ENCODE measurements around the gene SCNN1A.
A peak's percentile ranks its signal among the peaks of the same experiment; 100 is the strongest.
"Not testable (repeated sequence)": the region's sequence is repeated elsewhere in the genome, so short reads cannot be mapped to it uniquely, and the experiment has no call there.

SCNN1A gene

DNA sequence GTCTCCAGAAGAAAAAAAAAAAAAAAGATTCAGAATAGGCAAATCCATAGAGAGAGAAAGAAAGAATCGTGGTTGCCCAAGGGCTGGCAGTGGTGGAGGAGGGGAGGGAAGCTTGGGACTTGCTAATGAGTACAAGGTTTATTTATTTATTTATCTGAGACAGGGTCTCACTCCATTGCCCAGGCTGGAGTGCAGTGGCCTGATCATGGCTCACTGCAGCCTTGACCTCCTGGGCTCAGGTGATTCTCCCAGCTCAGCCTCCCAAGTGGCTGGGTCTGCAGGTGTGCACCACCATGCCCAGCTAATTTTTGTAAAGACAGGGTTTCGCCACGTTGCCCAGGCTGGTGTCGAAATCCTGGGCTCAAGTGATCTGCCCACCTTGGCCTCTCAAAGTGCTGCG, 23.7 kb downstream of the SCNN1A start:
- no peak for DNase-seq (ENCODE audit: low read depth in 3 of 3, low spot score in 1 of 3)

DNA sequence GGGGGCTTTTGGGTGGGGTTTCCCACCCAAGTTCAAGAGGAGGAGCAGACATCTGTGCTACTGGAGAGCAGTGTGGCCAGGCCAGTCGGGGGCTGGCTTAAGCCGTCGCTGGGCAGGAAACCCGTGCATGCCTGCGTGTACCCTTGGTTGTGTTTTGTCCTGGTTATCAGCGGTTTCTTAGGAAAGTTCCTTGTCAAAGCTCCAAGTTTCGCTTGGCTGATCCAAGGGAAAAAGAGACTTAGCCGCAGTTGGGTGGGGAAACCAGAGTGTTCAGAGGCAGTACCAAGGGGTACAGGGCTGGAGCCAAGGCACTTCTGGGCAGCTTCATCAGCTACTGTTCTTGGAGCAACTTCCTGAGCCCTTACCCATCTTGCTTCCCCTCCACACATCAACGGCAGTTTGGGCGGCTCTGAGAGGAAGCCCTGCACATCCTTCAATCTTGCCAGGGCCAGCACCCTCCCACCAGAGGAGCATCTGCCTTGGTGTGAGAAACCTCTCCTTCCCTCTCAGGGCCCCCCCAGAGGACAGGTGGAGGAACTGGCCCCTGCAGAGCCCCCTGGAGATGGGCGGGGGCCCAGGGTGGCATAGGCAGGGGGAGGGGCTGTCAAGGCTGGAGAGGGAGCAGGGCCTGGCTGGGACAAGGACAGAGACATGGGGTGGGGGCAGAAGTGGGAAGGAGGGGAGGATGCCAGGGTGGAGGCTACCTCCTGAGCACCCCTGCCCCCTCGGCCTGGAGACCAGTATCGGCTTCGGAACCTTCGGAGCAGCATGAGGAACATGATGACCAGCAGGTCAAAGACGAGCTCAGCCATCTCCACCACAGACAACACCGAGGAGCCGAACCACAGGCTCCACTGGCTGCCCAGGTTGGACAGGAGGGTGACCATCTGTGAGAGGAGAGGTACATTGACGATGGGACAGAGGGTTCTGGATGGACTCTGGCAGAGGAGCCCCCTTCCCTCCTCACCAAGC, 27.7 kb downstream of the SCNN1A start:
- no peak for DNase-seq (ENCODE audit: low read depth in 3 of 3, low spot score in 1 of 3)

DNA sequence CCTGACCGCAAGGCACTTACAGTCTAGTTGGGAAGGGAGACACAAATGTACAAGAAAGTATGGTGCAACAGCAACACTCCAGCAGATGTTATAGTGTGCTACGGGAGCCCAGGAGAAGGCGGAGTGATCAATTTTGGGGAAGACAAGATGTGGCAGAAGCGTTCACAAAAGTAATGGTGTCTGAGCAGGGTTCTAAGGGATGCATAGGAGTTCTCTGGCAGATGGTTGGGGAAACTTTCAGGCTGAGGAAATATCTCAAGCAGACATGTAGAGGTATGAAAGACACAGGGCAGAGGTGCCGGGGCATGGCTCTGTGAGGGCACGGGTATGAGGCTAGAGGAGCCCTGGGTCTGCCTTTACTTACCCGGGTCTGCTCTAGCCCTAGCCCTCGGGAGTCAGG, 28.4 kb downstream of the SCNN1A start:
- no peak for DNase-seq (ENCODE audit: low read depth in 3 of 3, low spot score in 1 of 3)

DNA sequence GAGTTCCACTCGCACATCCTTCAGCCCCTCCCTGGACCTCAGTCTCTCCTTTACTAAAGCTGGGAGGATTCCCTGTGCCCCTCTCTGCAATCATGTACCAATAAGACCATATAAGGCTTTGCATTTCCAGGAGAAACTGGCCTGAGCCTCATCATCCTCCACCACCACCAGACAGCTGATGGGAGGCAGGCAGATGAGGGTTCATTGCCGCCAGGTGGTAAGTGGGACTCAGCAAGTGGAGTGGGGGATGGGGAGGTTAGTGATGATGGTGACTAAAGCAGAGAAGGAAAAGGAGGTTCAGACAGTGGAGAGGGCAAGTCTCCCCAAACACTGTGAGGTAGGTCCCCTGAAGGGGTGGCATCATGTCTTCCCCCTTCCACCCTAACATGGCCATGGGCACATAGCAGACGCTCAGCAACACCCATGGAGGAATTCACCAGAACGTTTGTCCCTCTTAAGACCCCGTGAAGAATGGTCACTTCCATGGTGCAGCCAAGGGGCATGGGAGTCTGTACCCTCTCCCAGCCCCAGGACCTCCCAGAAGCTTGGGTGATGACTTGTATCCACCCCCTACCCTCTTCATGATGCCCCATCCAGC, 29.0 kb downstream of the SCNN1A start:
- no peak for DNase-seq (ENCODE audit: low read depth in 3 of 3, low spot score in 1 of 3)

DNA sequence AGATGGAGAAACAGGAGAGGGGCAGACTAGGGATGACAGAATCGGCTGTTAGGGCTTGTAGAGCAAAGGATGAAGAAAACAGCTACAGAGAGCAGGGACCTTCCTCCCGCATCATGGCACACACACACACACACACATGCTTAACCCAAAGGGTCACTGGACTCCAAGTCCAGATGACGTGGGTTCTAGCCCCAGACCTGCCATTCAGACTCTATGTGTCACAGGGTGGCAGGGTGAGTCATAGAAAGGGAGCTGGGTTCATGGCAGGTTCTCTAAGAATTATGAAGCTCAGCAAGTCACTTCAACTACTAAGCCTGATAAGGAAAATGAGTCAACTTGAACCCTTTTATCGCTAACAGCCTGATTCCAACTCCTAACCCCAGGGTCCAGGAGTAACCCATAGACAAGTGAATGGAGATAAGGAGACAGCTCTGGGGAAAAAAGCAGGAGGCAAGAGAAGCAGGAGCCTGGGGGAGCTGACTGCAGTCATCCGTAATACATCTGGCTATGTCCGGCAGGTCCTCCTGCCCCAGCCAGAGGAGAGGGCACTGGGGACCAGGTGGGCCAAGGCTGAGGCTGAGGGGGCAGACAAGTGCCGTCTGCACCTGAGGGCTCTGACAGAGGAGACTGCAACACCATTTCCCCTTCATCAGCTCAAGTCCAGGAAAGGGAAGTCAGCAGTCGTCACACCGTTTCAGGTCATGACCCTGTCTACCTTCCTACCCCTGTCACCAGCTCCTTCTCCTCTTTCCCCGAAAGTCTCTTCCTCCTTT, 29.9 kb downstream of the SCNN1A start:
- DNase-seq (ENCODE audit: low read depth in 3 of 3, low spot score in 1 of 3) = no peak

DNA sequence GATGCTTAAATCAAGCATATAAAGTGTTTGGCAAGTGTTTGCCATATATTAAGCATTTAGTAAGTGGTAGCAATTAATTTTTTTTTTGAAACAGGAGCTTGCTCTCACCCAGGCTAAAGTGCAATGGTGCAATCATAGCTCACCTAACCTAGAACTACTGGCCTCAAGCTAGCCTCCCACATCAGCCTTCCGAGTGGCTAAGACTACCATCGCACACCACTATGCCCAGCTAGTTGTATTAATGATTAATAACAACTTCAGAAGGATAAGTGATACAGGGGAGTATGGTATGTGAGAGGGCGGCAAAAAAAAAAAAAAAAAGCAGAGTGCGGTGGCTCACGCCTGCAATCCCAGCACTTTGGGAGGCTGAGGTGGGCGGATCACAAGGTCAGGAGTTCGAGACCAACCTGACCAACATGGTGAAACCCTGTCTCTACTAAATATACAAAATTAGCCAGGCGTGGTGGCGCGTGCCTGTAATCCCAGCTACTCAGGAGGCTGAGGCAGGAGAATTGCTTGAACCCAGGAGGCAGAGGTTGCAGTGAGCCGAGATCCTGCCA, 31.2 kb downstream of the SCNN1A start:
- not testable (repeated sequence) for DNase-seq (ENCODE audit: low read depth in 3 of 3, low spot score in 1 of 3)

DNA sequence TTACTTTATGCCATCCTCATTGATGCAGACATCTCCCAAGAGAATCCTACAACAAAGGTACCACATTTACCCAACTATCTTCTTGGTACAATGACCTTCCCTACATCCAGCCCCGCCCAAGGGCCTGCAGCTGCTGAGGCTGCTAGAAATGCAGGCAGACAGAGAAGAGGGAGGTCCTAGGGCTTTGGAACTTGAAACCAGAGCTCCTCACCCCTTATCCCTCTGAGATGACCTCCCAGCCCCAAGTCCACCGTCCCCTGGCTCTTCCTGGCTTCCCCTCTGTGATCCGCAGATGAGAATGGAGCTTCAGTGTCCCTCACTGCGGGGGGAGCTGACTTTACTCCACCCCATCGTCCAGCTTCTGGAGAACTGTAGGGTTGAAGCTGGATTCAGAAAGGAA, 31.8 kb downstream of the SCNN1A start:
- DNase-seq (ENCODE audit: low read depth in 3 of 3, low spot score in 1 of 3) = no peak

DNA sequence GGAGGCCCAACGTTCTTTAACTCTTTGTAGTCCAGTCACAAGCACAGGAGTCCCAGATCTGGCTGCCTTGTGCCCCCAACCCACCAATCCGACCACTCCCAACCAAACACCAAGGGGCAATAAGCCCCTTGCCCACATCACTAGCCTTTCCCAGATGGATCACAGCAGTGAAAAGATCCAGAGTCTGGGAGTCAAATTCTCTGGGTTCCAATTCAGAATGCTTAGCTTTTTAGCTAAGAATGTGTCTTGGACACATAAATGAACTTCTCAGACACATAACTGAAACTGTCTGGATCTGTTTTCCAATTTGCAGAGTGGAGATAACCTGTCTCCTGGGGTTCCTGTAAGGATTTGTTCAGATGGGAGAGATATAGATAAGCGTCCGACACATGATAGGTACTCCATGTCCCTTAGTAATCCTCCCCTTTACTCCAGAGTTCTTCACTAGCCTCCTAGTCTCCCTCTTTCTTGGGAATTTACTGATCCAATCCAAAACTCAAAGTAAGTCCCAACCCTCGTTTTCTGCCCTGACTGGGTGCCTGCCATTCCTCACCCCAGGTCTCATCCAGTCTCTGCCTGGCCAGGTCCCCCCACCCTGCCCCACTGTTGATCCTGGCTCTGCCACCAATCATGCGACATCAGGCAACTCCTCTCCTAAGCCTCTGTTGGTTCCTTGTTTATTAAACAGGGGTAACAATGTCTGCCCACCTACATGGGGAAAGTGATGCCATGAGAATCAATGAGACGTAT, 33.0 kb downstream of the SCNN1A start:
- no peak for DNase-seq (ENCODE audit: low read depth in 3 of 3, low spot score in 1 of 3)

DNA sequence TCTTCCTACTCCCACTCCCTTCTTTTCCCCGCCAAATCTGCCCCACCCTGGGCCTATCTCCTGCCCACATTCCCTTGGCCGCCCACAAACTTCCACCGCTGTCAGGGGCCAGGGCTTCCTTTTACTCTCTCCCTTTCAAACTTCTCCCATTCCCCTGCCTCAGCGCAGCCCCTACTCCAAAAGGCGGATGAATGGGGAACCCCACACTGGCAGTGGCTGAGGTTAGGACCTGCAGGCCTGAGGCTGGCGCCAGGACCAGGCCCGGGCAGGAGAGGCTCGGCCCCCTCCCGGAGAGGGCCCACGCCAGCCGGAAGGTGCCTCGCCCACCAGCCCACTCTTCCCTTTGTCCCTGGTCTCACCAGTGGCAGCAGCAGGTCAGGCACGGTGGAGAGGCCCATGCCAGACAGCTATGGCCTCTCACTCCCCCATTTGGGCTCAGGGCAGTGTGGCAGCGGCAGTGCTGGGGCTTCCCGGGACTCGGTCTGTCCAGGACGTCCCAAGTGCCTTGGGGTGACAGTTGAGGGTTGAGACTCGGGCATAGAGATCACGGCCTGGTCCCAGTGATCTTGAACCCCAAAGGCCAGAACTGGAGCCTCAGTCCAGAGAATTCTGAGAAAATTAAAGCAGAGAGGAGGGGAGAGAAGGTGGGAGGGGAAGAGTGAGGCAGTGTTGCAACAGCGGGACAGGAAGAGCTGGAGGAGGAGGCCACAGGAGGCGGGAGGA, 33.8 kb downstream of the SCNN1A start, which contains the start of gene TNFRSF1A:
Gene TNFRSF1A (minus strand): TSS at position 660 of the 723 bp plus-strand sequence. CDS start 262 bp downstream, at position 398.
- no peak for DNase-seq (ENCODE audit: low read depth in 3 of 3, low spot score in 1 of 3)

DNA sequence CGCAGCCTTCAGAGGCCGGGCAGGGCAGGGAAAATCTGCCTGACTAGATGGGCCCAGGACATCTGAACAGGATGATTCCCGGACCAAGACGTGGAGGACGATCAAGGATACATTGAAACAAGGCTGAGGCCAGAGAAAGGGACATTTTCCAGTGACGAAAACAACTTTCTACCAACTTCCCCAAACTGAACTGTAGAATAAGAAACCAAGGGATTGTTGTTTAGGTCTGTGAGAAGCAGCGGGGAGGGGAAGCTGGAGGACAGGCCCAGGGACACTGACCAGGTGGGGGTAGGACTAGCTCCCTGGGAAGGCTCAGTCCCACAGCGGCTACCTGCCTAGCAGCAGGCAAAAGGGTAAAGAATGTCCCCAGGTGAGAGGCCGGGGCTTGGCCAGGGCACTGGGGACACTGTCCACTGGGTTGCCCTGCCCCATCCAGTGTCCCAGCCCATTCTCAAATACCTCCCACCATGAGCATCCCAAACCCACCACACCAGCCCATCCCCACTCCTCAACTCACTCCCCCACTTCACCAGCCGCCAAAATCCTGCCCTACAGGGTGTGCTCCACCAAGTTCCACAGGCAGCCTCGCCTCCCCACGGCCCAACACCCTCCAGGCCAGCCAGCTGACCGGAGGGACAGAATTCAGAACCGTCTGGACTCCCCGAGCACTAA, 34.5 kb downstream of the SCNN1A start:
- no peak for DNase-seq (ENCODE audit: low read depth in 3 of 3, low spot score in 1 of 3)

DNA sequence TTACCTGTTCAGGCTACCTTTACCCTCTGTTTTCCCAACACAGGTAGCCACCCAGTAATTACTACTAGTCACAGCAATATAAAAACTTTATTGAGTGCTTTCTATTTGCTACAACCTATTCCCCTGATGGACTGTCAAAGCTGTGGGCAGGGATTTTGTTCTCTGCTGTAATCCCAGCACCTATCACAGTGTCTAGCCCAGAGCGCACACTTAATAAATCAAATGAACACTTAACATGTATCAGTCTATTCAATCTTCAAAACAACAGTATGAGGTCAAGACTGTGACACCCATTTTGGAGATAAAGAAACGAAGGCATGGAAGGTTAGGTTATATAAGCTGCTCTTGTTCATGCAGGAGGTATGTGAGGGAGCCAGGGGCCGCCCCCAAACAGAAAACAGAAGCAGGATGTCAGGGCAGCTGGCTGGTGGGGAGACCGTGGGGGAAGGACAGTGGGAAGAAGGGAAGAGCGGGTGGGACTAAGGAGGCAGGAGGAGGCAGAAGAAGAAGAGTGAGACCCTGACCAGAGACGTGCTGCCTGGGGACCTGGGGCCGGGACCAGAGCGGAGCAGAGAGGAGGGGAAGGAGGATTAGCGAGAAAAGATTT, 35.2 kb downstream of the SCNN1A start:
- DNase-seq (ENCODE audit: low read depth in 3 of 3, low spot score in 1 of 3) = no peak

DNA sequence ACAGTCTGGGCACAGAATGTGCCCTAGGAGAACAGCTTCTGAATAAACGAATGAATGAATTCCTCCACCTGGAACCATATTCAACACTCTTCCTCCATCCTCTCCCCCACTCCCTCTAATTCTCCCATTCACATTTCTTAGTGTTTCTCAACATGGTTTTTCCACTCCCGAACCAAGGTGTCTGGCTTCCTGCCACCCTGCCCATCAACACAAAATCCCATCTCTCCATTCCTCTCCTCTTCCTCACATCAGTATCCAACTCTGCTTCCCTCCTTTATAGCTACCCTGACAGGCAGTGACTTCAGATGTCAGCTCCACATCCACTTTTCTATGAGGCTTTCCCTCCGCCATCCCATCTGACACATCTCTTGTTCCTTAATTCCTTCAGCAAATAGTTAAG, 36.4 kb downstream of the SCNN1A start:
- no peak for DNase-seq (ENCODE audit: low read depth in 3 of 3, low spot score in 1 of 3)

DNA sequence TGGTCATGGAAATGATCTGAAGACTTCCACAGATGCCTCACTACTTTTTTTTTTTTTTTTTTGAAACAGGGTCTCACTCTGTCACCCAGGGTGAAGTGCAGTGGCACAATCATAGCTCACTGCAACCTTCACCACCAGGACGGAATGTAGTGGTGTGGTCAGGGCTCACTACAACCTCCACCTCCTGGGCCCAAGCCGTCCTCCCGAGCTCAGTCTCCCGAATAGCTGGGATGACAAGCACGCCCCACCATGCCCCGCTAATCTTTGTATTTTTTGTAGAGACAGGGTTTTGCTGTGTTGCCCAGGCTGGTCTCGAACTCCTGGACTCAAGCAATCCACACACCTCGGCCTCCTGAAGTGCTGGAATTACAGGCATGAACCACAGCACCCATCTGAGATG, 36.8 kb downstream of the SCNN1A start:
- DNase-seq (ENCODE audit: low read depth in 3 of 3, low spot score in 1 of 3) = not testable (repeated sequence)

DNA sequence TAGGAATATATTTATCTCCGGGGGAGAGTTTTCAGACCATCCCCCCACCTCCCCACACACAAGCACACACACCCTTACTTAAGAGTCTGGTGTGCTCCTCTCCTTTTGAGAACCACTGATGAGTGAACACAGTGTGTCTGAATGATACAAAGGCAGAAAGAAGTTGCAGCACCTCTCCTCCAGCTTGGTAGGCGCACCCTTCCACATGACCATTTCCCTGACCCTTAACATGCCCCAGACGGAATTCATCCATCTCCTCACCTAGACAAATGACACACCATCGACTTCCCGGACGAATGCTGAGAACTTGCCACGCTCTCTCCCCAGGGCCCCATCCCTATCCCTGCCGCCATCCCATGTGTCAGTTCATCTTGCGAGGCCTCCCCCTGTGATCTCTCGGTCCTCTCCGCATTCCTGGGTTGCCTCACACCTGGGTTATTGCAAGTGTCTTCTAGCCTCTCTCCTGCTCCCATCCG, 37.4 kb downstream of the SCNN1A start:
- DNase-seq (ENCODE audit: low read depth in 3 of 3, low spot score in 1 of 3) = no peak

DNA sequence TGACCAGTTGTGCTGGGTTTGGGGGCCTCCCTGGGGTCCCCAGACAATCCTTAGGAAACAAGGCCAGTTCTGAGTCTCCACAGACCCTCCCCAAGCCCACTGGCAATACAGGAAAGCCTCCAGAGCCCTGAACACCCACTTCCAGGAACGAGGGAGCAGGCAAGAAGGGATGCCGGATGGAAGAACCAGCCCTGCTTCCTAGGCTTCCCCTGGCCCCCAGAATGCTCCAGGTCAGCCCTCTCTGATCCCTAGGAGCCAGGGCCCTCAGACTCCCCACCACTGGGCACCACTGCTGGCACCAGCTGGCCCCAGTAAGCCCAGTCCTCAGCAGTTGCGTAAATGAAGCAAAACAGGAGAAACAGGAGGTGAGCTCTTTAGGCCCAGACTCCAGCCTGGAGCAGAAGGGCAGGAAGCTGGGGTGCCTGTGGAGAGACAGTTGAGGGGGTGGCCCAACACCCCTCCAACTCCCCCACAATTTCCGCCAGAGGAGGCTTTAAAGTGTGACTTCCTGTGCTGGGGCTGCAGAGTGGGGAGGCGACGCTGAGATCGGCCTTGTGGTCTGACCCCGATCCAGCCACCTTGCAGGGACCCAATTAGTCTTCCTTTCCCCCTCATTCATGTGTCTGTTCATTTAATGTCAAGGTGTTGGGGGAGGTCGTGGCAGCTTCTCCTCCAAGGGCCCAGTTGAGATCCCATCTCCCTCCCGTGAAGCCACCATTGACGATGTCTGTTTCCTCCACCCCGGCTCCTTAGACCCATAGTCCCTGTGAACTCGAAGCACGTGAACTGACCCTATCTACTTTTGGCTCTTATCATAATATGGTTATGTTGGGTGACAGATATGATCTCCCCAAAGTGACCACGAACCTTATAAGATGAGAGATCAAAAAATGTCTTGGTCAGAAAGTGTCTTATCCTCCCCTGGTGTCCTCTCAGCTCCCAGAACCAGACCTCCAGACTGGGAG, 38.2 kb downstream of the SCNN1A start:
- DNase-seq (ENCODE audit: low read depth in 3 of 3, low spot score in 1 of 3) = peak in 2 of 3 donors; percentile 25 to 34

DNA sequence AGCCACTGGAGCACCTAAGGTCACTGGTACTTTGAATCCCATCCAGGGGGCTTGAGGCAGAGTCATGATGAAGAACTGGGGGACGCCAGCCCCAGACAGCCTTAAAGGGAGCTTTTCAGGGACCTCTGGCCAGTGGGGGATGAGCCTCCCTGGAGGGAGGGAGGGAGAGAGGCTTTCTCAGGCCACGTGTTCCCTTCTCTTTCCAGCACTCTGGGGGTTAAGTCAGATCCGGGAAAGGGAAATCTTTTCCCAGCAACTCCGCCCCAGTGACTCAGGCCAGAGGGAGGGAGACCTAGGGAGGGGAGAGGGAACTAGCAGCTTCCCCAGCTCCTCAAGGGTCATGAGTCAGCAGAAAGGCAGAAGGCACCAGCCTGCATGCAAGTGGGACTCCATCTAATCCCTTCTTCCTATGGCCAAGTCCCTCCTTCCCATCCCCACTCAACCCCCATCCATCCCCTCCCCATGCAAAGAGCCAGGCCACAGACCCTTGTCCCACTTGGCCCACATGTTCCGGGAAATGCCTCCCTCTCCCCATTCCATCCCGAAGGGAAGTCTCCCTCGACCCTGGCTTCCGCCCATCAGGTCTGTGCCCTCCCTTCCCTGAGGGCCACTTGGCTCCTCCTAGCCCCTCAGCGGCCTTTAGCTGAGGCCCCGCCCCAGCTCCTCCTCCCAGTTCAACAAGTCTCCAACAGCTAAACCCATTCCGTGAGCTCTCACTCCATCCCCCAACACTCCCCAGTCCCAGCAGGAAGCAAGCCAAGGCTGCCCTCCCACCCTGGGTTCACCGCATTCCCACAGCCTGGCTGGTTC, 39.1 kb downstream of the SCNN1A start:
- peak in 1 of 3 donors; percentile 35 for DNase-seq (ENCODE audit: low read depth in 3 of 3, low spot score in 1 of 3)

Data from stimulated activated CD4-positive, alpha-beta T cell treated with anti-CD3 and anti-CD28 coated beads, TNF-alpha, amount 100 ng/mL, for 1 hour (primary cell).